DMS53 treated with DMSO at 0.1 percent for 48 hours (cell line): ENCODE data around the gene OR5M3.

Experiments
- DNase-seq: peaks from one replicate; lab custom pipeline; 2025; ENCODE audit not compliant: unreplicated experiment; lab: John Stamatoyannopoulos, UW

Gene OR5M3

DNA sequence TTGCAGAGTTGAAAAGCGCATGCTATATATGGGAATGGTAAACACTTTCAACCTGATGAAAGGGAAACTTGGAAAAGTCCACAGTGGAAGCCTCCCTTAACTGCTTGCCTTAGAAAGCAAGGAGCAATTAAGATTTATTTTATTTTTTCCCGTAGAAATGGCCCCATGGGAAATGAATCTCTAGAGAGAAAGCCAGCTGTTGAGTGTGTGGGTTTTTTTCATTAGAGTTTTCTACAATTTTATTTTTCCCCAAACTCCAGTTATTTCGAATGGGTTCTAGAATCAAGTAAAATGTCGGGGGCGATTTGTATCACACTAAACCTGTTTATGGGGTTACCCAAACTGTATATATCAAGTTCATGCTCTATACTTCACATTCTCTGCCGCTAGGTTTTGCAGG, at the start of gene OR5M3:
TSS of gene OR5M3 (minus strand) at position 101 of the 400 bp plus-strand sequence. CDS start 2,855 bp downstream, outside the sequence.
- DNase-seq, result no peak

DNA sequence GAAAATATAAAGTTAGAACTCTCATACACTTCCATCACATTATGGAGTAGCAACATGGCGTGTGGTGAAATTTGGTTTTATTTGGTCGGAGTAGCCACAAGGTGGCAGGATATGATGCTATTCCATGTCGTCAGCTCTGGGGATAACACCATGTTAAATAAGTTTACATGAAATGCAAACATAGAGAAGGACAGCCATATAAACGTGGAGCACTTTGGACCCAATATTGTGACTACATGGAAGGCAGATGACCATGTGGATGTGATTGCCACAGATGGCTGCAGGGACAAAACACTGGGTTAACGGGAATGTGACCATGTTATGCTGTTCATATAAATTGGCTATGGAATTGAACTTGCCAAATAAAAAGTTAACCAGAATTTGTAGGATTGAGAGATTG, 48.9 kb upstream of the OR5M3 start:
- DNase-seq, result no peak

DNA sequence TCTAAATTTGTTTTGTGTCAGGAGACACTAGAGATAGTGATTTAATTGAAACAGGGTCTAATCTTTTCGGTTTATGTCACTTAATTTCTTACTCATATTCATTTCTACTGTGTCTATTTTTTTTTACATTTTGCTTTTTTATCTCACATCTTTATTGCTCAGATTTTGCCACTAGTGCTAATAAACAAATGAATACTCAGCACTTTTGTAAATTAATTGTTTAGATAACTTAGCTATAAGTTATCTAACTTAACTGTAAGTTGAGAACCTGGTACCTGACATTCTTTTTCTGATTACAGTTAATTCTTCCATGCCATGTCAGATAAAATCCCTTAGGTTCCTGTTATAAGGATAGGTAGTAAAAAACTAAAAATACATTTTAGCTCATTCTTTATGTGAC, 40.1 kb upstream of the OR5M3 start:
- DNase-seq, result no peak

DNA sequence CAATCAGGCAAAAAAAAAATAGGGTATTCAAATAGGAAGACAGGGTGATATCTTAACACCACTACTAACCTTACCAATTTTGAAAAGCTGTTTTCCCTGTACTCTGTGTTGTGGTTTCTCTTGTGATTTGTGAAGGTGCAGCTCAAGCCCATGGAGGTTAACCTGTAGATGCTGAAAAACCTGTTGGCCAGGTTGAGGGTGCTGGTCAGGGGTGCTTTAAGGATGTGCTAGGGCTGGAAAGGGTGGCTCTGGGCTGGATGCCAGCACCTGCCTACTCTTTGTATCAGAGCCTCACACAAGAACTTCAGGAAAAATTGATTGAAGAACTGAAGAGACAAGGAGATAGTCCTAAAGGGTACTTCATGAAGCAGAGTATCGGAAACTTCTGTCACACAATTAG, 36.3 kb upstream of the OR5M3 start:
- peak; percentile 18 for DNase-seq

DNA sequence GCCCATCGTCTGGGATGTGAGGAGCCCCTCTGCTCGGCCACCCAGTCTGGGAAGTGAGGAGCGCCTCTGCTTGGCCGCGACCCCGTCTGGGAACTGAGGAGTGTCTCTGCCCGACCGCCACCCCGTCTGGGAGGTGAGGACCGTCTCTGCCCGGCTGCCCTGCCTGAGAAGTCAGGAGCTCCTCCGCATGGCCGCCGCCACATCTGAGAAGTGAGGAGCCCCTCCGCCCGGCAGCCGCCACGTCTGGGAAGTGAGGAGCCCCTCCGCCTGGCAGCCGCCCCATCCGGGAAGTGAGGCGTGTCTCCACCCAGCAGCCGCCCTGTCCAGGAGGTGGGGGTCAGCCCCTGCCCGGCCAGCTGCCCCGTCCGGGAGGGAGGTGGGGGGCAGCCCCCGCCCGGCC, 23.9 kb upstream of the OR5M3 start:
- no peak for DNase-seq

DNA sequence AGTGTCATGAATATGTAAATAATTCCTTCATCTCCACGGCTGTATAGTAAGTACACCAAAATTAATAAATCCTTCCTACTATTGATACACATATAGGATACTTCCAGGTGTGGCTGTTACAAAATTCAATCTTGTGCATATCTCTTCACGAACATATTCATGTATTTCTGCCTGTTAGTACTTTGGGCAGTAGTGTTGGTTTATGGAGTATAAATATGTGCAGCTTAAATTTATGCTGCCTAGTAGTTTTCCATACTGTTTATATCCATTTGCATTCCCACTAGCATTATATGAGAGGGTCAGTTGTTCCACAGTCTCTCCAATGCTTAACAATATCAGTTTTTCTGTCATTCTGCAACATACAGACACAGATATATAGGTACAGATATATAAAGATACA, 22.0 kb upstream of the OR5M3 start:
- DNase-seq, result no peak

DNA sequence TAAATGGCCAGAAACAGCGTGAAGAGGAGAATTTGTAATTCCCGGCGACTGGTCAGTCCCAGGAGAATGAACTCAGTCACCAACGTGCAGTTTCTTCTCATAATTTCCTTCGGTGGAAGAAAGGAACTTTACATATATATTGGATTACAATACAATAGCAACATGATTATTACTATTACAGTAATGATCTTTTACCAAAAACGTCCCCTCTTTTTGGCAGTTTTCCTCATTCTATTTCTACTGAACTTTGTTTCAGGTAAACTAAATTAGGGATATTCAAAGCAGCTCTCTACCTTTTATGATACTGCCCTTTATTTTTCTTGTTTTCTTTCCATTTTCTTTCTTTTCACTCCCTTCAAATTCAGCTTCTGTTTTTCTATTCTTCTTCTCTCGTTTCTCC, 18.1 kb upstream of the OR5M3 start, which contains the start of gene OR5M8:
TSS of gene OR5M8 (minus strand) at position 101 of the 400 bp plus-strand sequence. CDS start at position 101, 0 bp downstream.
- no peak for DNase-seq

DNA sequence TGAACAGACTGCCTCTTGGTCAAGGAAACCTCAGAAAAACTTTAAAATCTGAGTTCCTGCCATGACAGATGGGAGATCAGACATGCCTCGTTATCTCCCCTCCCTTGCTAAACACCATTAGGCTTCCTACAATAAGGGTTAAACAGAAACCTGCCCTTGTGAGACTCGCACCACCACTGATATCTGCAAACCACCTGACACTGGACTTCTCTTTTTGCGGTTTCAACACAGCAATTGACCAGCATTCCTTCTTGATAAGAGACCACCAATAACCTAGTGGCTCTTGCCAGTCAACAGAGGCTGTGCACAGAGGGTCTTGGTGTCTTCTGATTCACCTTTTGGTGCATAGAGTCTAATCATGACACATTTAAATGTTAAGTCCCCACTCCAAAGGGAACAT, 13.6 kb upstream of the OR5M3 start:
- DNase-seq, result no peak

DNA sequence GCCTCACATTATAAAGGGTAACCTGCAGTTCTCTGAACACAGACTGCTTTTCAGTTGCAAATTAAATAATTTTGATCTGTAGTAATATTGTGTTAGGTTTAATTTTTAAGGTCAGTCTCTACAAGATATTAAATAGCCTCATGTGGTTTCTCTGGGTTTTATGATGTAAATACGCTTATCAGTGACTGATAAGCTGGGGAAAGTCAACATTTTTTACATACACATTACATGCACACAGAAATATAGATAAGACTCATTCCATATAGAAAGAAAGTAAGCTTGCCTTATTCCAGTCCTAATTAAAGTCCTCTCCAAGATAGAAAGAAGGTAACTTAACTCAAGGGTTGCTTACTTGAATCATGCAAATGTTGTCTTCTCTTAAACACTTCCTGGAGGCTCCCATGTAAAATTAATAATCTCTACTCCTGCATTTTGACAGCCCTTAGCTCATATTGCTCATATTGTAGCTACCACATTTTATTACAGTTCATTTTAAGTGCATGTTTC, 1.6 kb upstream of the OR5M3 start:
- no peak for DNase-seq

DNA sequence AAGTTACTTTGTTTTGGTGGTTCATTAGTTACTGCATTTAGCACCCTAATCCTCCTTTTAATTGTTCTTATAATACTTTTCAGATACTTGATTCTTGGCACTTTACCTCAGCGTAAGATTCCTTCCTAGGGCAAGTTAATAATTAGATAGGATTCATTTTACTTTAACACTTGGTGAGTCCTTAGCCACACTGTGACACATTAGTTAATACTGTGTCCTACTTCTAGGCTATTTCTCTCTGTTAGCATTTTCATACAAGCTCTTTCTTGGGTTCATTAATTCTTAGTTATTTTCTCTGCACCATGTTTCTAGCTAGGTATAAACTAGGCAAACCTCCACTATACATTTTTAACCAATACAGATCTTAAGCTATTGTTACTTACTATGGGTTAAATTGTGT, 16.1 kb downstream of the OR5M3 start:
- no peak for DNase-seq

DNA sequence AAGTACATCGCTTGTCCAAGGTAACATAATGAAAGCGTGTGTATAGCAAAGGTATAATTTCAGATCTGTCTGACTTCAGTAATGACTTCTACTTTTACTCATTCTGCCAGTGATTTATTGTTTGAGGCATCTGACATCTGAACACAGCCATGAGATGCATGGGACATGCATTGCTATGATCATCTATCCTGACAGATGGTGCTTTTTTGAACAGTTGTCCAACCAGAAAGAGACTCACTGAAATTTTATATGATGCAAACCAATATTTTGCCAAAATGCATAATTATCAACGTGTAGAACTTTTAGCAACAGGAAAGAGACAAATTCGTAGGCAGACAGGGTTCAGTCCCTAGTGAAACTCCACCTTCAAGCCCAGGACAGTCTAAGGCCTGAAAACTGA, 19.6 kb downstream of the OR5M3 start:
- no peak for DNase-seq
